Mesenteric fat pad (tissue), 1 donor: ENCODE measurements around the gene RAB3D. TPM values are rescaled to one million over a fixed set of nuclear protein-coding genes. Genes with fewer than 3 reads are reported as not detected.
"Not testable (repeated sequence)": the region's sequence is repeated elsewhere in the genome, so short reads cannot be mapped to it uniquely, and the experiment has no call there.

Experiments
- DNase-seq: peaks from one replicate; pipeline ENCODE4 v3.0.0-alpha.2; 2020; ENCODE audit warnings: low spot score
- long read RNA-seq: library from polyadenylated mRNA; unstranded; transcript quantifications from one replicate; pipeline ENCODE4 v2.0.0, GENCODE V29; 2020
- total RNA-seq: library from RNA; stranded (reverse); fragmentation: NEBNext Ultra II Directional; extraction: Animal tissue kit (Norgen Biotek cat#: 25700); gene quantifications from one replicate; pipeline ENCODE4 v1.2.1, GENCODE V29; 2021
- donor health status: DM: yes; HTN: yes; CAD: no.

The RAB3D gene, protein sequence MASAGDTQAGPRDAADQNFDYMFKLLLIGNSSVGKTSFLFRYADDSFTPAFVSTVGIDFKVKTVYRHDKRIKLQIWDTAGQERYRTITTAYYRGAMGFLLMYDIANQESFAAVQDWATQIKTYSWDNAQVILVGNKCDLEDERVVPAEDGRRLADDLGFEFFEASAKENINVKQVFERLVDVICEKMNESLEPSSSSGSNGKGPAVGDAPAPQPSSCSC
- total RNA-seq, result 21.7 TPM
- long read RNA-seq, full-length matches to known transcripts, result 5 of 24 reads
- long read RNA-seq, partial matches to known transcripts, result 0 of 24 reads
- long read RNA-seq, other reads (novel, unspliced or antisense), result 19 of 24 reads

DNA sequence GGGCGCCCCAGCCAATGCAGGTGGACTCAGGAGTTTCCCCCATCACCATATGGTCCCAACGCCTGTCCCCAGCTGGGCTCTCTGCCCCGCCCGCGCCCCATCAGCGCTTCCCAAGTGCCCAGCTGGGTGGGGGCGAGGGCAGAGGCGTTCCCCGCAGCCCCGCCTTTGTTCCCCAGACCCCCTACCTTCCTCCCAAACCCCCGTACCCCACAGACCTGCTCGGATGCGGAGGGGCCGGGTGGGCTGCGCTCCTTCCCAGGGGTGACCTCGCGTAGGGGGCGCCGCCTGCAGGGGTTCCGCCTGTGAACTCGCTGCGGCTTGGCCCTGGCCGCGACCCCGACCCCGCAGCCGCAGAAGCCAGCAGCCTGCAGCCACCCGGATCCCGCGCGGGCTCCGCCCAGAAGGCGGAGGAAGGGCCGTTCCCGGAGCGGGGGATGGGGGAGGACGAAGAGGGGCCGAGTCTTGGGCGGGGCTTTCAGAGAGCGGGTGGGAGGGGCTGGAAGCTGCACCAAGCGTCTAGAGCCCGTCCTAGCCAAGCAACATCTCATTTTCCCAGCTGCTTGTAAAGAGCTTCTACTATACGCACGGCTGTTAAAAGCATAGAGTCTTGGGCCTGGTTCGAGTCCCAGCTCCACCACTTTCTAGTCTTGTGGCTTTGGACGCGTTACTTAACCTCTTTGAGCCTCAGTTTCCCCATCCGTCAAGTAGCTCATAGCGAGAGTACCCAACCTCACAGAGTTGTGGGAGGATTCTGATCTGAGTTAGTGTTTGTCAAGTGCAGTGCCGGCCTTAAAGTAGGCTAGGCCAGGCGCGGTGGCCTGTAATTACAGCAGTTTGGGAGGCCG, at the start of gene RAB3D:
Gene RAB3D, minus strand, starts transcription at position 404 of the 845 bp plus-strand sequence. CDS start 2,258 bp downstream, outside the sequence.
- peak; percentile 97 for DNase-seq

DNA sequence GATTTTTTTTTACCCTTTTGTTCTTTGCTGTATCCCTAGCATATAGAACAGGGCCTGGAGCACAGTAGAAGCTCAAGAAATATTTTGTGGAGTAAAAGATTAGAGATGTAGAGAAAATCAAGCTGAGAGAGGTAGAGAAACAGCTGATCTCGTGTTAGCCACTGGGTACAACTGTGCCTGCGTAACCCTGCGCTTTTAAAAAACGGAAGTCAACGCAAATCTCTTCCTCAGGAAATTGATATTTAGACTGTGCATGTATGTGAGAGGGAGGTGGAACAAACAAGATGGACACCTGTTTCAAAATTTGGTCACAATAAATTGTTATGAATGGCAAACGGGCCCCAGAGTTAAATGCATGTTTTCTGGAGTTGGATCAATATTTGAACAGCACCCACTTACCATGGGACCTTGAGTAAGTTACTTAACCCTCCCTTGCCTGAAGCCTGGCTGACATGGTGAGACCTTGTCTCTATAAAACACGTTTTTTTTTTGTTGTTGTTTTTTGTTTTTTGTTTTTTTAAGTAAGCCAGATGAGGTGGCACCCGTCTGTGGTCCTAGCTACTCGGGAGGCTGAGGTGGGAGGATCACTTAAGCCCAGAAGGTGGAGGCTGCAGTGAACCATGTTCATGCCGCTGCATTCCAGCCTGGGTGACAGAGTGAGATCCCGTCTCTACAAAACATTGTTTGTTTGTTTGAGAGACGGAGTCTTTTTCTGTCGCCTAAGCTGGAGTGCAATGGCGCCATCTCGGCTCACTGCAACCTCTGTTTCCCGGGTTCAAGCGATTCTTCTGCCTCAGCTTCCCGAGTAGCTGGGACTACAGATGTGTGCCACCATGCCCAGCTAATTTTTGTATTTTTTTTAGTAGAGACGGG, 47.9 kb upstream of the RAB3D start:
- no peak for DNase-seq

DNA sequence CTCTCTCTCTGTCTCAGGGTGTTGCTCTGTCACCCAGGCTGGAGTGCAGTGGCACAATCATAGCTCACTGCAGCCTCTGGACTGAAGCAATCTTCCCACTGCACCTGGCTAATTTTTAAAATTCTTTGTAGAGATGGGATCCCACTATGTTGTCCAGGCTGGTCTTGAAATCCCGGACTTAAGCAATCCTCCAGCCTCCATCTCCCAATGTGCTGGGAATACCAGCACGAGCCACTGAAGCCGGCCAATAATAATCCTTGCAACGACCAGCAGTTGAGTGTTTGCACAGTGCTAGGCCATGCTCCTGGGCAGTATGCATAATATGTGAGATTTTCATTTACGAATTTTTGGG, 45.3 kb upstream of the RAB3D start:
- DNase-seq, result no peak

DNA sequence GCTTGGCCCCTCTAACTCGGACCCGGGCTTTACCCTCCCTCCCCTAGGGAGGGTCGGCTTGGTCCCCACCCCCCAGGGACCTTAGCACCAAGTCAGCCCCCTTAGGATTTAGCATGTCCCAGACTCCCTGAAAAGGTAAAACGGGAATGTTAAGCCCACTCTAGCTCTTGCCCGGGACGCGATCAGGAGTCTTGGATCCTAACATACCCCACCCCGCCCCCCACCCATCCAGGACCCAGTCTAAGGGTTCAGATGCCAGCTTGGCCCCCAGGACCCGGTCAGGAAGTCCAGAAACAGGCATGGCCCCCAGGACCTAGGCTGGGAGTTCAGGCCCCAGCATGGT, 44.2 kb upstream of the RAB3D start:
- DNase-seq, result no peak

DNA sequence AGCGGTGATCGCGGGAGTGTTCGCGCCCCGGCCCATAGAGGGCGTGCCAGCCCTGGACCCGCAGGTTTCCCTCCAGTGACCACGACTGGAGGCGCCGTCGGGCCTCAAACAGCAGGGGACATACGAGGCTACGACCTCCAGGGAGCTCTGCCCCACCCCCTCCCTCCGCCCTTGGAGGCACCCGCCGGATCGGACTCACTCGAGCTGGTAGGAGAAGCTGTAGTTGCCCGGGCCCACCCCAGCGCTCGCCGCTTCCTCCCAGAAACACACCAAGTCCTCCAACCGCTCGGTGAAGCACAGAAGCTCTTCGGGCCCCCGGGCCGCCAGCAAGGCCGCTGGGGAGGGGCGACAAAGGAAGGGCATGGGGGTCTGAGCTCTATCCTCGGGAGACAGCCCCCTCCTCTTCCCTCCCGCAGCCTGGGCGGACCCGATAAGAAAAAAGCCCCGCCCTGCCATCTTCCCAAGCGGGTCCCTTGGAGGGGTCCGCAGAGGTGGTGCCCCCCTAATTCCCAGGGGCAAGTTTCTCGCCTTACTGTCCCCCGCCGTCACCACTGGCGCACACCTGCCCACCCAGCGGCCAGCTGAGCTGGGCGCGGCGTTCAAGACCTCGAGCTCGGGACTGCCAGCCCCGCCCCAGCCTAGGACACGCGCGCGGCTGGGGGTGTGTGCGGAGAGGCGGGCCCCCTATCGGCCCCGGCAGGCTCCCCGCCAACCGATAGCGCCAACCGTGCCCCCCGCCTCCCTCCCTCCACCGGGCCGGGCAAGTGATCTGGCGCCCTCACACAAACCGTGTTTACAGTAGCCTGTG, 43.6 kb upstream of the RAB3D start:
- DNase-seq, result no peak

DNA sequence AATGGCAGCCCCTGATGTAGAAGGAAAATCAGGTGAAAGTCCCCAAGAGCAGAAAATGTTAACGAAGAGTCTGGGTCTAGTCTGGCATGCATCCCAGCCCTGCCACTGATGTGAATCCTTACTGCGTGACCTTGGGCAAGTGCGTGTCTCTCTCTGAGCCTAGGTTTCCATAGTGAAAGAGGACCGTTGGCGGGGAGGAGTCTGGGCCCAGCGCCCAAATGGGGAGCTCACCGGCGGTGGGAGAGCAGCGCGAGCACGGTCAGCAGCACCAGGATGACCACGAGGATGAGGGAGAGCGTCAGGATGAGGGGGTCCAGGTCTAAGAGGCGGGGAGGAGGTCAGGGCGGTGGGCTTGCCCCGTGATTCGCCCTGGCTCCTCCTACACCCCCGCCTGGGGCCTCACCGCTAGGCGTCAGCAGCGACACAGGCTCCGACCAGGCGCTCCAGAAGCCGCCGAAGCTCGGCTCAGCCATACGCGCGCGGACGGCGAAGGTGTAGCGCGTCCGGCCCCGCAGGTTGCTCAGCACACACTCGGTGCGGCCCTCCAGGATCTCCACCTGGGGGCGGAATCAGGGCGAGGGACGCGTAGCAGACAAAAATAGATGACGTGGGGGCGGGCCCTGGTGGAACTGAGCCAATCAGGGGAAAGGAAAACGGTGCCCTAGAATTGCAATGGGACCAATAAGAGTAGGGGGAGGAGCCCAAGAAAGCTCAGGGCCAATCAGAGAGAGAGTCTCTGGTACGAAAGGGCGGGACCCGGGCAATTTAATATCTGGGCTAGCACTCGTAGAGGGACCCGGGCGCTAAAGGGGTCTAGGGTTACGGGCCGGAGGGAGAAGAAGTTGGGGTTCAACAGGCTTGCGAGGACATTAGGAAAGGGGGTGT, 41.4 kb upstream of the RAB3D start:
- peak; percentile 93 for DNase-seq

DNA sequence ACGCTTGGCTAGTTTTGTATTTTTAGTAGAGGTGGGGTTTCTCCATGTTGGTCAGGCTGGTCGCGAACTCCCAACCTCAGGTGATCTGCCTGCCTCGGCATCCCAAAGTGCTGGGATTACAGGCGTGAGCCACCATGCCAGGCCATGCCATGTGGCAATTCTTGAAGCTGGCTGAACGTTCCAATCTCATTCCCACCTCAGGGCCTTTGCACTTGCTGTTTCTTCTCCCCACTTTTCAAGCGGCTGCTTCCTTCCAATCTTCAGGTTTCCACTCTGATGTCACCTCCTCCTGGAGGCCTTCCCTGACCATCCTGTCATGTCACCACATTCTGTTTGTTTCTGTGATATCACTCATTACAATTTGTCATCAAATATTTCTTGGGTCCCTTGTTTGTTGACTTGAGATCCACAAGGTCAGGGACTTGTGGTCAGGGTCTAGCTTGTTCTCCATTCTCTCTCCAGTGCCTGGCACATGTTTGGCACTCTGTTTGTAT, 40.4 kb upstream of the RAB3D start:
- DNase-seq, result no peak

DNA sequence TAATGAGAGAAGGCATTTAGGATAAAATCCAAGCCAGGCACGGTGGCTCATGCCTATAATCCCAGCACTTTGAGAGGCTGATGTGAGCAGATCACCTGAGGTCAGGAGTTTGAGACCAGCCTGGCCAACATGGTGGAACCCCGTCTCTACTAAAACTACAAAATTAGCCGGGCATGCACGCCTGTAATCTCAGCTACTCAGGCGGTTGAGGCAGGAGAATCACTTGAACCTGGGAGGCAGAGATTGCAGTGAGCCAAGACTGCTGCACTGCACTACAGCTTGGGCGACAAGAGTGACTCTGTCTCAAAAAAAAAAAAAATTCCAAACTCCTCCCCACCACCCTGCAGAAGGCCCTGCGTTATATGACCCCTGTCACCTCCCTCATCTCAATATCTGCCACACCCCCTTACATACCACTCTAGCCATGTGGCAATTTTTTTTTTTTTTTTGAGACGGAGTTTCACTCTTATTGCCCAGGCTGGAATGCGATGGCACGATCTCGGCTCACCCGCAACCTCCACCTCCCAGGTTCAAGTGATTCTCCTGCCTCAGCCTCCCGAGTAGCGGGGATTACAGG, 39.9 kb upstream of the RAB3D start:
- not testable (repeated sequence) for DNase-seq

DNA sequence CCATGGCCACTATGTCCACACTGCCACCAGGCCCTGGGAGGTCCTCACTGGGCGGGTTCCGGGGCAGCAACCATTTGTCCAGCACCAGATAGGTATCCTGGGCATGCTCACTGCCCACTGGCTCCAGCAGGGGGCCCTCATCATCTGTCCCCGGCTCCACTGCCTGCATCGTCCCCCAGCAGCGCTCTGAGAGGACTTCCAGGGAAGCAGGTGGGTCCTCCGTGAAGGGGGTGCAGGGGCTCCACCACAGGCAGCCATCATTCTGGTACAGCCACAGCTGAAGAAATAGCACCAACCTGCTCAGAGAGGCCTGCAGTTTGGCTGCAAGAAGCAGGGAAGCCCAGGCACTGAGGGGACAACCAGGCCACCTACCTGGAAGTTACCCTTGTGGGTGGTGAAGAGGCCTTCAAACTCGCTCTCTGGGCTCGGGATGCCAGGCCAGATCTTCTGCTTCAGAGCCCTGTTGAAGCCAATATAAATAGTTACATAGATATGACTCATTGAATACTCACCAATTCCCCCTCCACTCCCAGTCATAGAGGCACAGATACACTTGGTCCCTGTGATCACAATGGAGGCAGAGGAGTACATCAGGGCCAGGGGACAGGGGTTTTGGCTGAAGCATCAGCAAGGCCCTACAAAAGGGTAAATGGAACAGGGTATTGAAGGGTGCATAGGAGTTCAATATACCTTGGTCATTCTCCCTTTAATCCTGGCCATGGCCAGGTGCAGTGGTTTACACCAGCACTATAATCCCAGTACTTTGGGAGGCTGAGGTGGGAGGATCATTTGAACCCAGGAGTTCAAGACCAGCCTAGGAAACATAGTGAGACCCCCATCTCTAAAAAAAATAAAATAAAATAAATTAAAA, 39.1 kb upstream of the RAB3D start:
- DNase-seq, result no peak

DNA sequence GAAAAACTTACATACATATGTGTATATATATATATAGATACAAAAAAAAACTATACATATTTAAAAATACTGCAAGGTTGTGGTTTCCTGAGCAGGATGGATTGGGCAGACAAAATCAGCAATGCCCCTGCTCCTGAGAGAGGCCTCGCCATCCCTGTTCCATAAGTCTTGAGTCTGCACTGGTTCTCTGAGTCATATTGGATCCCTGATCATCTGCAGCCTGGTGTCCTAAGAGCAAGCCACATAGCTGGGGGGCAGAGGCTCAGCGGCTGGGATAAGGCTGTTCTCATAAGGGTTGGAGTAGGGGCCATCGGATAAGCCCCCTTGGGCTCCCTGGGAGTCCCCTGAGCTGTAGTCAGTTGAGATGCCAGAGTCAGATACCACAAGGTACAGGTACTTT, 38.3 kb upstream of the RAB3D start:
- no peak for DNase-seq

DNA sequence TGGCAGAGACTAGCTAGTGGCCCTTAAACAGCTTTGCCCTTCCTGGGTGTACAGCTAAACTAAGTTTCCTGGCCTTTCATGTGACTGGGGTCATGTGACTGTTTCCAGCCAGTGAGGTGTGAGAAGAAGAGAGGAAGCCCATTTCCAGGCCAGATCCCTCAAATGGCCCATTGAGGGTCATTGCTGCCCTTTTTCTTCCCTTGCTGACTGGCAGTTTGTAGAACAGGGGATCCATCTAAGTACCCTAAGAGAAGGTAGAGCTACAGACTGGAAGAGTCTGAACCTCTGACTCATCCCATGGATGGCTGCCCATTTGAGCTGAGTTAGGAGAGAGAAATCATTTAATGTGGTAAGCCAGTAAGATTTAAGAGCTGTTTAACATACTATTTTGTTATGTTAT, 37.8 kb upstream of the RAB3D start:
- DNase-seq, result no peak

DNA sequence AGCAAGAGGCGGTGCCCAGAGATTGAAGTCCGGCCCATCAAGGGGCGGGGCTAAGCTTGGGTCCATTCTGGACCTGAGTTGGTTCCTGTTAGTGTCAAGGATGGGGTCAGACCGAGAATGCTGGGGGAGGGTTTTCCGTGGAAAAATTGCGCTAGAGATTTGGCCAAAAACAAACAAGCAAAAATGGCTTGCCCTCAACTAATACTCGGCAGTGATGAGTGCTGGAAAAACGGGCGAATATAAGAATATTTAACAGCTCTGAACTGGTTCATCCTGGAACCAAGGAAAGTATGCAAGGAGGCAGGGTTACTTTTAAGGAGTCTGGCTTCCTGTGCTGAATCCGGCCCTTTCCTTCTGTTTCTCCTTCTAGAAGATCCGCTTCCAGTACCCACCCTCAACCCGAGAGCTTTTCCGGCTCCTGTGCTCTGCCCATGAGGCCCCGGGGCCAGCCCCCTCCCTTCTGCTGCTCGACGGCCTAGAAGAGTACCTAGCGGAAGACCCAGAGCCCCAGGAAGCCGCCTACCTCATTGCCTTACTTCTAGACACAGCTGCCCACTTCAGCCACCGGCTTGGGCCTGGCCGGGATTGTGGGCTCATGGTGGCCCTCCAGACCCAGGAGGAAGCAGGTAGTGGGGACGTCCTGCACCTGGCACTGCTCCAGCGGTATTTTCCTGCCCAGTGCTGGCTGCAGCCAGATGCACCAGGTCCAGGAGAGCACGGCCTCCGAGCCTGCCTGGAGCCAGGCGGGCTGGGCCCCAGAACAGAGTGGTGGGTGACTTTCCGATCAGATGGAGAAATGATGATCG, 35.9 kb upstream of the RAB3D start:
- no peak for DNase-seq

DNA sequence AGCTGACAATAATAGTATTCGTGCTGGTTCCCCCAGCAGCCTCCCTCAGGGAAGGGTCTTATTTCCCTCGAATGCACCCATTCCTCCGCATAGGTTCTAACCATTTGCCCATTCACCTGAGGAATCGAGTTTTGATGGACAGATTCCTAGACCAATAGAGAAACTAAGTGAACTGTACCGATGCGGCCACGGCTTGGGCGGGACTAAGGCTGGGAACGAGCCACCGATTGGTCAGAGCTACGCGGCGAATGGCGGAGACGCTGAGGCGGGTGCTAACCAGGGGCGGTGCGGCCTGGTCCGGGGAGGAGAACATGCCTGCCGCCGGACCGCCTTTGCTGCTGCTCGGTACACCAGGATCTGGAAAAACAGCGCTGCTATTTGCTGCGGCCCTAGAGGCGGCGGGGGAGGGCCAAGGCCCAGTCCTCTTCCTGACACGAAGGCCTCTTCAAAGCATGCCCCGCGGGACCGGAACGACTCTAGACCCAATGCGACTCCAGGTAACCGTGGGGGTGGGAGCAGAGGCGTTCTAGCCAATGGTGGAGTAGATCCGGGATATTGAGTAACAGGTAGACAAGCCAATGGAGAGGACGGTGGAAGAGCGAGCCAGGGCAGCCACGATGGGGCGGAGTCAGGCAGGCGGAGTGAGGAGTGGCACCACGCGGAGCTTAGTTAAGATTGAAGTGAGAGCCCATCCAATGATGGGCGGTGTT, 35.1 kb upstream of the RAB3D start, which contains the start of gene SWSAP1:
Gene SWSAP1, plus strand, starts transcription at position 234 of the 710 bp plus-strand sequence. Its CDS starts 15 bp downstream, at position 249.
- peak; percentile 98 for DNase-seq

DNA sequence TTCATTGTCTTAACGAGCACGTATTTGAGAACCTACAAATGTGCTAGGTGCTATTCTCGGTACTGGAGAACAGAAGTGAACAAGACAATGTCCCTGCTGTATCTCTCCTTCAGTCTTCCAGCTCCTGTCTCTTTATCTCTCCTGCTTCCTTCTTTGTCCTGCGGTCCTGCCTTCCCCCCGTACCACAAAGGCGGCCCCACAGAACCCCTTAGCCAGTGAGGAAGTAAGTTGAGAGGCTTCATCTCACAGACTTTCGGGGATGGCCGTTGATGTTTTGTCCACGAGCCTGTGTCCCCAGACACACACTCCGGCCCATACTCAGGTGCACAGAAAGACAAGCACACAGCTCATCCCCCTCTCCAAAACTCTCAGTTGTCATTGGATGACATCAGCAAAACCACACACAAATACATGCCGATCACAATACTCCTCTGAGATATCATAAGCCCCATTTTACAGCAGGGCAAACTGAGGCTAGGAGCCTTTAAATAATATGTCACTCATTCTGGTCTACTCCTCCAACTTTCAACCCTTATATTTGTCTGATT, 34.5 kb upstream of the RAB3D start:
- DNase-seq, result no peak

DNA sequence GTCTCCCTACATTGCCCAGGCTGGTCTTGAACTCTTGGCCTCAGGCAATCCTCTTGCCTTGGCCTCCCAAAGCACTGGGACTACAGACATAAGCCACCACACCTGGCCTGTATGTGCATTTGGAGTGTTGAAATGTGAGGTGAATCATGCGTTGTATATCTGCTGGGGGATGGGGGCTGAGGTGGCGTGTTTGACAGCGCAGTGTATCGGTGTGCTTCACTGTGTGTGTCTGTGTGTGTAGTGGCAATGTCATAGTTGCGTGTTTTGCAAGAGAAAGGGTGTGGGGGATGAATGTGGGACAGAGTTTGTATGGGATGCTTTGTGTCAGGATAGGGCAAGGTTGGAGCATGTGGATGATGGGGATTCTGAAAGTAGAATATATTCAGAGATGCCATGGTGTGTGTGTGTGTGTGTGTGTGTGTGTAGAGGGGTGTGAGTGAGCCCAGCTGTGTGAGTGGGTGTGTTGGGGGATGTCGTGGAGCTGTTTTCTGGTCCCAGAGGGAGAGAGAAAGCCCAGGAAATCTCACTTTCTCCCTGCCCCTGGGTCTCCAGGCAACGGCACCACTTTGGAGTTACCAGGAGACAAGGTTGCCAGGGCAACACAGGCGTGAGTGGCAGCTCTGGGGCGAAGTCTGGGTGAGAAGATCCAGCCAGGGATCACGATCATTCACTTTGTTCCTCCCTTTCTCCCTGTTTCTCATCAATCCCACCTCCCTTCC, 33.9 kb upstream of the RAB3D start:
- no peak for DNase-seq

DNA sequence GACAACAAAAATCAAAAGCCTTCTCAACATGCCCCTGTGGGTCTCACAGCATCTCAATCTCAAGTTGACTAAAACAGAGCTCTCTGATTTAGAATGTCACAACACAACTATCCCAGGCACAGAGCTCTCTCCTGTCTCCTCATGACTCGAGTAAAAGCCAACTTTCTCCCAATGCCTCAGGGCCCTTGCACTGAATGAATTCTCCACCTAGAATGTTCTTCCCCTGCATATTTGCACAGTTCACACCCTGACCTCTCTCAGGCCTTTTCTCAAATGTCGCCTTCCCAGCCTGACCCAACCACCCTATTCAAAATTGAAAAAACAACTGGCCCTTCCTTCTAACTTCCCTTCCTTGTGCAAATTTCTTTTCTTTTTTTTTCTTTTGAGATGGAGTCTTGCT, 31.3 kb upstream of the RAB3D start:
- DNase-seq, result no peak
